ENCODE data around the gene TXLNG. TPM values are rescaled to one million over a fixed set of nuclear protein-coding genes. Genes with fewer than 3 reads are reported as not detected.
A peak's percentile ranks its signal among the peaks of the same experiment; 100 is the strongest.
"Not testable (repeated sequence)": the region's sequence is repeated elsewhere in the genome, so short reads cannot be mapped to it uniquely, and the experiment has no call there.

The TXLNG gene
- polyA plus RNA-seq, 1 of the 3 experiments (the other 2 are of a cell fraction), result 12.1 TPM

- H3K9ac ChIP-seq; H3K4me2 ChIP-seq; H3K4me1 ChIP-seq (ENCODE audit: control insufficient read depth in 1 of 2, insufficient read depth in 2 of 2, low read depth in 1 of 2, low read length in 1 of 2); H3K27me3 ChIP-seq (ENCODE audit: insufficient read depth); H3K9me3 ChIP-seq; H3K9me2 ChIP-seq; H3F3A ChIP-seq (replicated peaks; ENCODE audit: insufficient read depth); H3K4me3 ChIP-seq (ENCODE audit: low read depth in 2 of 2, low read length in 1 of 2); H3K27ac ChIP-seq (ENCODE audit: low read depth in 2 of 2, low read length in 1 of 2); DNase-seq; H2AFZ ChIP-seq (ENCODE audit: low read depth): not testable (repeated sequence)
- peaks cover 50 to 75% of the 10 kb centered on the region in 2 experiments for H3K36me3 ChIP-seq (replicated peaks in 1 of 2; ENCODE audit: control insufficient read depth in 1 of 2, insufficient read depth in 2 of 2, low read length in 1 of 2)
- peak; percentile 56 for TF ChIP-seq JUND (IDR thresholded peaks at IDR 0.05)
- peak; percentile 79; the same call in 1 of the 2 replicates for TF ChIP-seq FOSL2 (IDR thresholded peaks at IDR 0.05; ENCODE audit: borderline replicate concordance, low read depth)
- 69% methylated on average over 2 of the region's 2 CpGs for WGBS (ENCODE audit: low lambda C conversion rate)
- ChIA-PET POLR2A (interaction anchor here (0.7 kb wide), 1 partner anchor 9 kb away, joined by 4 read pairs; no protein-coding TSS in a partner anchor), CTCF (interaction anchor here (1.2 to 1.4 kb wide), 3 partner anchors 8 to 54 kb away, joined by 3 read pairs; no protein-coding TSS in a partner anchor)
- H3K79me2 ChIP-seq (ENCODE audit: insufficient read depth), result peaks cover 94% of the 10 kb centered on the region
- H4K20me1 ChIP-seq (ENCODE audit: insufficient read depth), result peaks cover 44% of the 10 kb centered on the region; the same call in 1 of the 2 replicates
Measured at GRCh38 chrX:16856076-16856404, 69.8 kb downstream of the TXLNG start.

GRCh38 chrX:16856744-16857143, 70.5 kb downstream of the TXLNG start:
- Histone ChIP-seq H3K36me3 (replicated peaks in 1 of 2; ENCODE audit: control insufficient read depth in 1 of 2, insufficient read depth in 2 of 2, low read length in 1 of 2) (peaks cover 50 to 79% of the 10 kb centered on the region in 2 experiments), H3K4me2 (no peak overlapping the region), H3K9me3 (no peaks in the 10 kb centered on the region), H3K27ac (ENCODE audit: low read depth in 2 of 2, low read length in 1 of 2) (no peak overlapping the region), H3K27me3 (ENCODE audit: insufficient read depth) (no peaks in the 10 kb centered on the region), H3K79me2 (ENCODE audit: insufficient read depth) (peaks cover 94% of the 10 kb centered on the region), H3F3A (replicated peaks; ENCODE audit: insufficient read depth) (peaks cover 4% of the 10 kb centered on the region), H3K9ac (no peak overlapping the region), H3K9me2 (no peaks in the 10 kb centered on the region), H2AFZ (ENCODE audit: low read depth) (no peak overlapping the region), H3K4me3 (ENCODE audit: low read depth in 2 of 2, low read length in 1 of 2) (no peak overlapping the region), H3K4me1 (ENCODE audit: control insufficient read depth in 1 of 2, insufficient read depth in 2 of 2, low read depth in 1 of 2, low read length in 1 of 2) (no peaks in the 10 kb centered on the region; a peak in 1 of 4 replicates), H4K20me1 (ENCODE audit: insufficient read depth) (peaks cover 49% of the 10 kb centered on the region; the same call in 1 of the 2 replicates)
- DNase-seq, result no peak
- ChIA-PET POLR2A (no interaction called here), CTCF (interaction anchor here (1.2 to 1.5 kb wide), 4 partner anchors 9 to 54 kb away, joined by 3 to 6 read pairs (median 3); no protein-coding TSS in a partner anchor)
- TF ChIP-seq TCF12 (IDR thresholded peaks at IDR 0.05), result no peak
- TF ChIP-seq RXRA (IDR thresholded peaks at IDR 0.05; ENCODE audit: borderline replicate concordance, low read depth), result no peak
- no peak for TF ChIP-seq SIN3A (IDR thresholded peaks at IDR 0.05; ENCODE audit: borderline replicate concordance, low read depth, low read length)
- TF ChIP-seq USF2 (IDR thresholded peaks at IDR 0.05; ENCODE audit: borderline replicate concordance, low read depth, low read length), result no peak
- no peak for TF ChIP-seq FOXM1 (IDR thresholded peaks at IDR 0.05; ENCODE audit: low read depth)
- TF ChIP-seq FOSL2 (IDR thresholded peaks at IDR 0.05; ENCODE audit: borderline replicate concordance, low read depth), result no peak
- no peak for TF ChIP-seq ELF1 (IDR thresholded peaks at IDR 0.05)
- TF ChIP-seq JUND (IDR thresholded peaks at IDR 0.05), result no peak
- TF ChIP-seq YY1 (IDR thresholded peaks at IDR 0.05; ENCODE audit: low read depth), result no peak
- TF ChIP-seq, protein P1, sequence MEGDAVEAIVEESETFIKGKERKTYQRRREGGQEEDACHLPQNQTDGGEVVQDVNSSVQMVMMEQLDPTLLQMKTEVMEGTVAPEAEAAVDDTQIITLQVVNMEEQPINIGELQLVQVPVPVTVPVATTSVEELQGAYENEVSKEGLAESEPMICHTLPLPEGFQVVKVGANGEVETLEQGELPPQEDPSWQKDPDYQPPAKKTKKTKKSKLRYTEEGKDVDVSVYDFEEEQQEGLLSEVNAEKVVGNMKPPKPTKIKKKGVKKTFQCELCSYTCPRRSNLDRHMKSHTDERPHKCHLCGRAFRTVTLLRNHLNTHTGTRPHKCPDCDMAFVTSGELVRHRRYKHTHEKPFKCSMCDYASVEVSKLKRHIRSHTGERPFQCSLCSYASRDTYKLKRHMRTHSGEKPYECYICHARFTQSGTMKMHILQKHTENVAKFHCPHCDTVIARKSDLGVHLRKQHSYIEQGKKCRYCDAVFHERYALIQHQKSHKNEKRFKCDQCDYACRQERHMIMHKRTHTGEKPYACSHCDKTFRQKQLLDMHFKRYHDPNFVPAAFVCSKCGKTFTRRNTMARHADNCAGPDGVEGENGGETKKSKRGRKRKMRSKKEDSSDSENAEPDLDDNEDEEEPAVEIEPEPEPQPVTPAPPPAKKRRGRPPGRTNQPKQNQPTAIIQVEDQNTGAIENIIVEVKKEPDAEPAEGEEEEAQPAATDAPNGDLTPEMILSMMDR (IDR thresholded peaks at IDR 0.05), result no peak
